Endometrial microvascular endothelial cells (primary cell): ENCODE measurements around the gene NOMO2. TPM values are rescaled to one million over a fixed set of nuclear protein-coding genes. Genes with fewer than 3 reads are reported as not detected.
"Not testable (repeated sequence)": the region's sequence is repeated elsewhere in the genome, so short reads cannot be mapped to it uniquely, and the experiment has no call there.

ENCODE experiments used
- in situ Hi-C: cut with HindIII; loops from 2 replicates; pipeline ENCODE4 v1.10.0; 2017; ENCODE audit warnings: low sequenced_read_pairs, low pct_unique_long_range_greater_than_20kb; ENCODE audit errors: inconsistent ontology term
- total RNA-seq: library from RNA; depleted of rRNA; stranded (reverse); fragments of >200 nt; gene quantifications from one replicate; pipeline ENCODE4 v1.2.3, GENCODE V29; 2015; ENCODE audit errors: inconsistent ontology term

The NOMO2 gene
- total RNA-seq = 136 TPM

GRCh38 chr16:18561727-18562314, at the start of gene NOMO2:
Gene NOMO2 (minus strand): TSS chr16:18562097. CDS start chr16:18562040, 57 bp downstream.
- in situ Hi-C loops = not testable (repeated sequence)

GRCh38 chr16:18610147-18610803, 48.4 kb upstream of the NOMO2 start:
- in situ Hi-C loops = not testable (repeated sequence)

- in situ Hi-C loops = not testable (repeated sequence)
These were observed 46.4 kb upstream of the NOMO2 start for GRCh38 chr16:18608271-18608670.

- in situ Hi-C loops = not testable (repeated sequence)
These were observed 41.8 kb upstream of the NOMO2 start for GRCh38 chr16:18603572-18604246.

DNA sequence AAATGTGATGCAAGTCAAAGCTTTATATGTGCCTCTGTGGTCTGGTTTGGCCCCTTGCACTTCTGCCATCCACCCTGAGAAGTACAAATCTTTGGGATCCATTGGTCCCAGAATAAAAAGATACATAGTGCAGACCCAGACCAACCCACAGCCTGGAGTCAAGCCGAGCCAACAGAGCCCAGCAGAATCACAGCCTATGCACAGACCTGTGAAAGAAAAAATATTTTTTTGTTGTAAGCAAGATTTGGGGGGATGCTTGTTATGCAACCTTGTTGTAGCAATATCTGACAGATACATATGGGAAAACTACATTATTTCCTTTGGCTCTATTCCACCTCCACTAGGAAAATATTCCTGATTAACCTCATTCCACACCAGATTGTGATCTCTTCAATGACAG, 36.7 kb upstream of the NOMO2 start:
- in situ Hi-C loops = not testable (repeated sequence)

- in situ Hi-C loops = not testable (repeated sequence)
These were observed 35.8 kb upstream of the NOMO2 start for GRCh38 chr16:18597734-18598133.

DNA sequence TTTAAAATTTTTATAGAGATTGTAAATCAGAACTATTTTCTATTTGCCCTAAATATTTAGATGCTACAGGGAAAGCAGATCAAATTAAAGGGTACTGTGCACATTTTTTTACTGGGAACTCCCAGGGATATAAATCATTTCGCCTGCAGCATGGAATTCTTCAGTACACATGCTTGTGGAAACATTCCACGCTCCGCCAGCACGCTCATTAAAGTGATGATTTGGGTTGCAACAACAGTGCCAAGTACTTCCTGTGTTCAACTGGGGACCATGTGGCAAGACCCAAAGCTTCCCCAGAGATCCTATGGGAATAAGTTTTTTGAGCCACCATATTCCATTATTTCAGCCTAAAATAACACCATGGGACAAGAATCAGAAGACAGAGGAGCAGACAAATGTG, 35.4 kb upstream of the NOMO2 start:
- in situ Hi-C loops = not testable (repeated sequence)

GRCh38 chr16:18595796-18596195, 33.9 kb upstream of the NOMO2 start:
- in situ Hi-C loops = not testable (repeated sequence)

- in situ Hi-C loops = not testable (repeated sequence)
These were observed 33.0 kb upstream of the NOMO2 start for GRCh38 chr16:18594880-18595279.

DNA sequence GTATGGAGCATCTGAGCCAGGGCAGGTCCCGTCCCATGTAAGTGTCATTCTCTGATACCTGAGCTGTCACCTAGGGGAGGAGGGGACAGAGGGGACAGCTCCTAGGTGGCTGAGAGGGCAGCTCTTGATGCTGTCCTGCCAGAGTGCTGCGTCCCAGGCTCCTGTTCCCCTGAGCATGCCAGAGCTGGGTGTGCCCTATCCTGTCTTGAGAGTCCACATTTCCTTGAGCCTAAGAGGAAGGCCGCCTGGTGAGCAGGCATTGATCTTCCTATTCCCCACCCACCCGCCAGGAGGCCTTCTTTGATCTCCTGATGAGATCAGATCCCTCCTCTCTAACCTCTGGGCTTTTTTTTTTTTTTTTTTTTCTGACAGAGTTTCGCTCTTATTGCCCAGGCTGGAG, 32.0 kb upstream of the NOMO2 start:
- in situ Hi-C loops = not testable (repeated sequence)

DNA sequence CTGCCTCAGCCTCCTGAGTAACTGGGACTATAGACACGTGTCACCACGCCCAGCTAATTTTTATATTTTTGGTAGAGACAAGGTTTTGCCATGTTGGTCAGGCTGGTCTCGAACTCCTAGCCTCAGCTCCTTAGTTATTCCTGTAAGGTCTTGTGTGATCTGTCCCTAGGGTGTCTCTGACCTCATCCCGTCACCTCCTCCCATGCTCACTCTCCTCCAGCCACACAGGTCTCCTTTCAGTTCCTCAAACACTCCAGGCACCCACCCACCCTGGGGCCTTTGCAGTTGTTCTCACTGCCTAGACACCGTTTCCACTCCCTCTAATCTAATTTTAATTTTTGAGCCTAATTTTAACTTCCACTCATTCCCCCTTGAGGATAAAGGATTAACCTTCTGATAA, 31.1 kb upstream of the NOMO2 start:
- in situ Hi-C loops = not testable (repeated sequence)

DNA sequence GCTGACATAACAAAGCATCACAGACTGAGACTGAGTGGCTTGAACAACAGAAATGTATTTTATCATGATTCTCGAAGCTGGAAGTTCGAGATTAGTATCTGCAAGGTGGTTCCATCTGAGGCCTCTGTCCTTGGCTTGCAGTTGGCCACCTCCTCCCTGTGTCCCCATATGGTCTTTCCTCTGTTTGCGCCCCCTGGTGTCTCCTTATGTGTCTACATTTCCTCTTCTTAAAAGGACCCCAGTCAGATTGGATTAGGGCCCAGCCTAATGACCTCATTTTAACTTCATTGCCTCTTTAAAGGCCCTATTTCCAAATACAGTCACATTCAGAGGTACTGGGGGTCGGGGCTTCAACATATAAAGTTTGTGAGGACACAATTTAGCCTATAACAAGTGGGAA, 30.0 kb upstream of the NOMO2 start:
- in situ Hi-C loops = not testable (repeated sequence)

DNA sequence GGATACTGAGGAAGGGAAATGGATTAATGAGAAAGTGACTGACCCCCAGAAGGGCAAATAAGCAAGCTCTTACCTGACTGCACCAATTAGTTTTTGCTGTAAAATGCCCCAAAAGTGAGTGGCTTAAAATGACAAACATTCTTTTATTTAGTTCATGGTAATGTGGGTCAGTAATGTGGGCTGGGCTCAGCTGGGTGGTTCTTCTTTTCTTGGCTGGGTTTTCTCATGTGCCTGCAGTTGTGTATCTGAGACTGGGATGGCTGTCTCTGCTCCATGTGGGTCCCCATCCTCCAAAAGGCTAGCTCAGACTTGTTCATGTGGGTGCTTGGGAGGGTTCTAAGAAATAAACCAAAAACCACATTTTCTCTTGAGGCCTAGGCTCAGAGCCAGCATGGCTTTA, 29.5 kb upstream of the NOMO2 start:
- in situ Hi-C loops = not testable (repeated sequence)

- in situ Hi-C loops = not testable (repeated sequence)
These were observed 27.9 kb upstream of the NOMO2 start for GRCh38 chr16:18589806-18590205.

GRCh38 chr16:18586560-18587540, 25.0 kb upstream of the NOMO2 start:
- in situ Hi-C loops = not testable (repeated sequence)

DNA sequence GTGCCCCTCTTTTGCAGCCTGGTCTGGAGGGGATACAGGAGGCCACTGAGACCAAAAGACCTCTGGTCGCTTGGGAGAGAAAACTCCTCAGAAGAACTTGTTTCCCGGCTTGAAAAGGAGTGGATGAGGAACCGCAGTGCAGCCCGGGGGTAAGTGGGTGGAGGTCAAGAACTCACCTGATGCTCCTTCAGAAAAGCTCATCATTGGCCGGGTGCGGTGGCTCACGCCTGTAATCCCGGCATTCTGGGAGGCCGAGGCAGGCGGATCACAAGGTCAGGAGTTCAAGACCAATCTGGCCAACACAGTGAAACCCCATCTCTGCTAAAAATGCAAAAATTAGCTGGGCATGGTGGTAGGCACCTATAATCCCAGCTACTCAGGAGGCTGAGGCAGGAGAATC, 23.9 kb upstream of the NOMO2 start:
- in situ Hi-C loops = not testable (repeated sequence)

GRCh38 chr16:18582902-18583301, 21.0 kb upstream of the NOMO2 start:
- in situ Hi-C loops = no loop called here

- in situ Hi-C loops = not testable (repeated sequence)
These were observed 18.5 kb upstream of the NOMO2 start for GRCh38 chr16:18580396-18580795.

- in situ Hi-C loops = not testable (repeated sequence)
These were observed 17.4 kb upstream of the NOMO2 start for GRCh38 chr16:18579261-18579660.
